ENCODE data around the gene MRRF. TPM values are rescaled to one million over a fixed set of nuclear protein-coding genes. Genes with fewer than 3 reads are reported as not detected.

The MRRF gene
- total RNA-seq (2022; extraction: Qiagen RNA extraction): 62.9 to 83.8 TPM (median 64.0 TPM) in 5 replicates

GRCh38 chr9:122264360-122265148 is at the start of gene MRRF, which contains the start of gene RBM18:
Gene MRRF (plus strand): TSS chr9:122264882. CDS start chr9:122270892, 6,010 bp downstream.
Gene RBM18 (minus strand): TSS chr9:122264840. CDS start chr9:122261492, 3,348 bp downstream.

GRCh38 chr9:122228568-122229484 is 35.9 kb upstream of the MRRF start, which contains the start of gene LHX6:
Gene LHX6 (minus strand): TSS chr9:122228957. CDS start chr9:122228740, 217 bp downstream.

GRCh38 chr9:122370869-122371755 is 106.4 kb downstream of the MRRF start, which contains the start of gene PTGS1:
Gene PTGS1 (plus strand): TSS chr9:122371024. CDS start chr9:122371085, 61 bp downstream.

Other genes starting within 250 kb of the MRRF start
- gene TTLL11, start 171.6 kb upstream of the MRRF start, total RNA-seq (2022; extraction: Qiagen RNA extraction): 3.3 to 4.5 TPM (median 3.6 TPM) in 5 replicates
- gene NDUFA8, start 105.1 kb upstream of the MRRF start, total RNA-seq (2022; extraction: Qiagen RNA extraction): 99.4 to 120 TPM (median 109 TPM) in 5 replicates
- not detected in 5 replicates for gene MORN5, start 105.0 kb upstream of the MRRF start, total RNA-seq (2022; extraction: Qiagen RNA extraction)
- 0.41 to 0.61 TPM (median 0.44 TPM) in 5 replicates for gene LHX6, start 35.9 kb upstream of the MRRF start, total RNA-seq (2022; extraction: Qiagen RNA extraction)
- 14.4 to 20.8 TPM (median 19.6 TPM) in 5 replicates for gene RBM18, start within 50 bp of the MRRF start, total RNA-seq (2022; extraction: Qiagen RNA extraction)
- 1.0 to 1.5 TPM (median 1.3 TPM) in 5 replicates for gene PTGS1, start 106.1 kb downstream of the MRRF start, total RNA-seq (2022; extraction: Qiagen RNA extraction)
- not detected in 5 replicates for gene OR1J1, start 213.0 kb downstream of the MRRF start, total RNA-seq (2022; extraction: Qiagen RNA extraction)
- gene OR1J2, start 245.9 kb downstream of the MRRF start, total RNA-seq (2022; extraction: Qiagen RNA extraction): not detected in 5 replicates